ENCODE data around the gene EFTUD2. TPM values are rescaled to one million over a fixed set of nuclear protein-coding genes. Genes with fewer than 3 reads are reported as not detected.

The EFTUD2 gene
- total RNA-seq, 1 donor from 2014 or later = 192 TPM

GRCh38 chr17:44906010-44906646 is 6.9 kb upstream of the EFTUD2 start:
- H3K27ac Mint-ChIP-seq = no peak overlapping the region
- no peaks in the 10 kb centered on the region for H3K36me3 Mint-ChIP-seq (ENCODE audit: low read depth)
- H3K9me3 Mint-ChIP-seq = no peaks in the 10 kb centered on the region
- TF ChIP-seq CTCF (IDR thresholded peaks at IDR 0.05) = no peak
- no peak for ATAC-seq (ENCODE audit: low read depth)
- ChIA-PET CTCF (no interaction called here), POLR2A (no interaction called here)
- H3K4me3 Mint-ChIP-seq = no peak overlapping the region
- peaks cover 13% of the 10 kb centered on the region for H3K27me3 Mint-ChIP-seq
- intact Hi-C loops (cut with micrococcal nuclease) = no loop called here
- no peak for DNase-seq
- peaks cover 5% of the 10 kb centered on the region for H3K4me1 Mint-ChIP-seq

GRCh38 chr17:44905006-44906000 is 6.1 kb upstream of the EFTUD2 start:
- ATAC-seq (ENCODE audit: low read depth) (no peak), DNase-seq (no peak)
- ChIA-PET CTCF (no interaction called here), POLR2A (interaction anchor here (0.5 kb wide), 1 partner anchor 196 kb away, joined by 12 read pairs; no protein-coding TSS in a partner anchor)
- H3K4me3 Mint-ChIP-seq = no peak overlapping the region
- TF ChIP-seq CTCF (IDR thresholded peaks at IDR 0.05) = no peak
- intact Hi-C loops (cut with micrococcal nuclease) = no loop called here
- H3K9me3 Mint-ChIP-seq = no peaks in the 10 kb centered on the region
- H3K36me3 Mint-ChIP-seq (ENCODE audit: low read depth) = no peaks in the 10 kb centered on the region
- H3K27me3 Mint-ChIP-seq = peaks cover 4% of the 10 kb centered on the region
- H3K4me1 Mint-ChIP-seq = peaks cover 2% of the 10 kb centered on the region
- H3K27ac Mint-ChIP-seq = no peak overlapping the region

- ATAC-seq (ENCODE audit: low read depth) (no peak), DNase-seq (no peak)
- ChIA-PET POLR2A (interaction anchor here (0.5 kb wide), 2 partner anchors 197 to 425 kb away, joined by 6 to 12 read pairs; no protein-coding TSS in a partner anchor), CTCF (no interaction called here)
- Mint-ChIP-seq H3K4me1 (peaks cover 9% of the 10 kb centered on the region), H3K27me3 (peaks cover 4% of the 10 kb centered on the region), H3K27ac (no peak overlapping the region), H3K4me3 (no peak overlapping the region), H3K9me3 (no peaks in the 10 kb centered on the region), H3K36me3 (ENCODE audit: low read depth) (peaks cover 2% of the 10 kb centered on the region)
- intact Hi-C loops (cut with micrococcal nuclease) = no loop called here
- no peak for TF ChIP-seq CTCF (IDR thresholded peaks at IDR 0.05)
These were observed 5.0 kb upstream of the EFTUD2 start for GRCh38 chr17:44904001-44904984.

DNA sequence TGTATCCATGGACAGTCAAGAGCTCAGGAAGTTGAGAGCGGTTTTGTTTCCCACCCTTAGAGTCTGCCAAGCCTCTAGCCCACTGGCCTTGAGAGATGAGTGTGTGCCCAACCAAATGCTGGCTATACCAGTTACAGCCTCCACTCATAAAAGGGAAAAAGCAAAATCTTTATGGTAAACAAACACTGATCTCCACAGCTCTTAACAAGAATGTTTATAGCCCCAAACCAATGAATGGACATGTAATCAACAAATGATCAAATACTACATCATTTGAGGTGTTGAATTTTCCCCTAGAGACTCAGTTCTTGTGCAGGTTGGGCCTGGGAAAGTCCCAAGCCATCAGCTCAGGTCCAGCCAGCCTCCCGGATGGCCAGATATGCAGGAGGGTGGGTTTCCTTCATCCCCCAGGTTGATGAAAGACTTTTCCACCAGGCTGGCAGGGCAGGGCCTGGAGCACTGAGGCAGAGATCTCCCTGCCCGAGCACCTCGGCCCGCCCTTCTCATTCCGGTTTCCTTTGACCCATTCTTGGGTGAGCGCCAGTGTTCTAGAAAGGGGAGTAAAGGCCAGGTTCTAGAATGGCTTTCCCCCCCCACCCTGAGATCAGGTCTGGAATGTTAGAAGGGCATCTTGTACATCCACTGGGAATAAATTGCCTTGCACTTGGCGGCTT is 3.9 kb upstream of the EFTUD2 start:
- intact Hi-C loops (cut with micrococcal nuclease) = no loop called here
- H3K36me3 Mint-ChIP-seq (ENCODE audit: low read depth) = peaks cover 10% of the 10 kb centered on the region
- ChIA-PET POLR2A (no interaction called here), CTCF (no interaction called here)
- no peak for TF ChIP-seq CTCF (IDR thresholded peaks at IDR 0.05)
- no peak overlapping the region for H3K27ac Mint-ChIP-seq
- peaks cover 4% of the 10 kb centered on the region for H3K27me3 Mint-ChIP-seq
- no peak overlapping the region for H3K4me3 Mint-ChIP-seq
- DNase-seq (no peak), ATAC-seq (ENCODE audit: low read depth) (no peak)
- peaks cover 18% of the 10 kb centered on the region for H3K4me1 Mint-ChIP-seq
- H3K9me3 Mint-ChIP-seq = no peaks in the 10 kb centered on the region
